Lower lobe of right lung (tissue), 2 donors: ENCODE measurements around the gene YDJC. TPM values are rescaled to one million over a fixed set of nuclear protein-coding genes. Genes with fewer than 3 reads are reported as not detected.
"Not testable (repeated sequence)": the region's sequence is repeated elsewhere in the genome, so short reads cannot be mapped to it uniquely, and the experiment has no call there.

Experiments
- ATAC-seq, 2 donors: fragments of 200-7000 bp; cut with Tn5 transposase; one replicate each; pipeline ENCODE4 v1.9.1; 2020 to 2022; ENCODE audit warnings: mild to moderate bottlenecking in 2 of 2, moderate library complexity in 2 of 2
- DNase-seq: peaks from one replicate; pipeline ENCODE4 v3.0.0-alpha.2; 2020
- H3K27ac ChIP-seq: fragments of 200-600 bp; one replicate; pipeline ENCODE4 v1.8.0; 2022
- H3K27me3 ChIP-seq: fragments of 200-600 bp; one replicate; pipeline ENCODE4 v1.8.0; 2022; ENCODE audit warnings: low read depth
- H3K36me3 ChIP-seq: fragments of 200-600 bp; one replicate; pipeline ENCODE4 v1.8.0; 2022; ENCODE audit warnings: mild to moderate bottlenecking
- H3K4me1 ChIP-seq: fragments of 200-600 bp; one replicate; pipeline ENCODE4 v1.8.0; 2022
- H3K4me3 ChIP-seq: fragments of 200-600 bp; one replicate; pipeline ENCODE4 v1.8.0; 2022; ENCODE audit warnings: mild to moderate bottlenecking
- H3K9me3 ChIP-seq: fragments of 200-600 bp; one replicate; pipeline ENCODE4 v1.8.0; 2022
- intact Hi-C: fragments of 100-400 bp; cut with DNase I; formaldehyde crosslinking; loops from one replicate; pipeline ENCODE4 v1.11.0; 2022
- total RNA-seq: library from RNA; stranded (reverse); fragmentation: NEBNext Ultra II Directional; extraction: Animal tissue kit (Norgen Biotek cat#: 25700); gene quantifications from one replicate; pipeline ENCODE4 v1.2.1, GENCODE V29; 2021
- TF ChIP-seq, protein P1 (sequence below): fragments of 200-600 bp; IDR thresholded peaks from one replicate; pipeline ENCODE4 v1.8.0; 2022; ENCODE audit warnings: antibody characterized with exemption, mild to moderate bottlenecking
- donor health status: DM: no; HTN: yes; CAD: no; lungs with severe emphysema.

The YDJC gene
- total RNA-seq, 1 donor from 2014 or later, result 13.1 TPM

DNA sequence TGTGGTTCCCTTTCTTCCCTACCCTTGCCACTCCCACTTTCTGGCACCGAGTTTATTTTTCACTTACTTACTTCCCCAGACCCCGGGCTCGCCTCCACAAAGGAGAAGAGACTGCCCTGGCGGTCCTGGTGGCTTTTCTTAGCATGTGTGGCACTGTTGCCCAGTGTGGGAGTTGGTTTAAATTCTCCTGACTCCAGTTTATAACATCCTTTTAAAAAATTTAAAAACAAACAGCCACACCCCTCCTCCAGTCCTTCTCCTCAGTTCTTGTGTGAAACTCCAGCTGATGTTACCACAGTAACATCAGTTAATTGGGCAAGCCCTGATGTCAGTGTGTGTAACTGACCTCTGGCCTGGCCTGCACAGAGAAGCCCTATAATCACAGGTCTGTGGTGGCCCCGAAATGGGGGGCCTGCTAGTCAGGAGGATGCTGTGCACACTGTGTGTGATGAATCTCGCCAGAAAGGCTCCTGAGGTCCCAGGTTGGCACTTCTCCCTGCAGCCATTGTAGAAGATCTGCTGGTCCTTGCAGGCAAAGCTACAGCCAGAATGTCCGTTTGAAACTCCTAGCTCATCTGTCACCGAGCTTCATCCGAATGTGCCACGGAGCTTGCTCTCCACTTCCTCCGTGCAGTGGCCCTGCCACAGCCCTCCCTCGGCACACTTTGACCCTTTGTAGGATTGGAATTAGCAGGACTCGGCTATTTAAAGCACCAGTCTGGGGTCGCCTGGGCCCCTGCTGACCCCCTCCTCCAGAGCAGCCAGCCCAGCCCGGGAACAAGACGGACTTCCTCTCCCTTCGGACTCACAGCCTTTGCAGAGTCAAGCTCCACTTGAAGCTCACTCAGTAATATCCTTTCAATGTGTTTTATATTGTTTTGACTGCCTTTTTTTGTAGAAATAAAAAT is 7.6 kb downstream of the YDJC start:
- intact Hi-C loops, result no loop called here
- Histone ChIP-seq H3K4me1 (peaks cover 35% of the 10 kb centered on the region), H3K27ac (no peak overlapping the region)

DNA sequence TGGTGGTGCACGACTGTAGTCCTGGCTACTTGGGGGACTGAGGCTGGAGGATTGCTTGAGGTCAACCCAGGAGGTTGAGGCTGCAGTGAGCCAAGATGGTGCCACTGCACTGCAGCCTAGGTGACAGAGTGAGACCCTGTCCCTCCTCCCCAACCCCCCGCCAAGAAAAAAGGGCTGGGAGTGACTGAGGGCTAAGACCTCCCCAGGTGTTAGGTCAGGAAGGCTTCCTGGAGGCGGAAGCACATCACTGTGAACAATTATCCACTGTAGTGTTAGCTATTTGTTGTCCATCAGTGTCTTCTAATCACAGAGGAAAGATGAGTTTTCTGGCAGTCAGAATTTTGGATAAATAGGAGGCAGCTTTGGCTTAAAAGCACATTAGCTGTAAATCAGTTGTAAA is 8.8 kb downstream of the YDJC start:
- ATAC-seq (no peak), DNase-seq (no peak)
- Histone ChIP-seq H3K27ac (no peak overlapping the region), H3K4me1 (peaks cover 35% of the 10 kb centered on the region), H3K27me3 (no peaks in the 10 kb centered on the region), H3K4me3 (no peak overlapping the region), H3K36me3 (peaks cover 45% of the 10 kb centered on the region), H3K9me3 (no peaks in the 10 kb centered on the region)
- intact Hi-C loops, result no loop called here
- TF ChIP-seq, protein P1, sequence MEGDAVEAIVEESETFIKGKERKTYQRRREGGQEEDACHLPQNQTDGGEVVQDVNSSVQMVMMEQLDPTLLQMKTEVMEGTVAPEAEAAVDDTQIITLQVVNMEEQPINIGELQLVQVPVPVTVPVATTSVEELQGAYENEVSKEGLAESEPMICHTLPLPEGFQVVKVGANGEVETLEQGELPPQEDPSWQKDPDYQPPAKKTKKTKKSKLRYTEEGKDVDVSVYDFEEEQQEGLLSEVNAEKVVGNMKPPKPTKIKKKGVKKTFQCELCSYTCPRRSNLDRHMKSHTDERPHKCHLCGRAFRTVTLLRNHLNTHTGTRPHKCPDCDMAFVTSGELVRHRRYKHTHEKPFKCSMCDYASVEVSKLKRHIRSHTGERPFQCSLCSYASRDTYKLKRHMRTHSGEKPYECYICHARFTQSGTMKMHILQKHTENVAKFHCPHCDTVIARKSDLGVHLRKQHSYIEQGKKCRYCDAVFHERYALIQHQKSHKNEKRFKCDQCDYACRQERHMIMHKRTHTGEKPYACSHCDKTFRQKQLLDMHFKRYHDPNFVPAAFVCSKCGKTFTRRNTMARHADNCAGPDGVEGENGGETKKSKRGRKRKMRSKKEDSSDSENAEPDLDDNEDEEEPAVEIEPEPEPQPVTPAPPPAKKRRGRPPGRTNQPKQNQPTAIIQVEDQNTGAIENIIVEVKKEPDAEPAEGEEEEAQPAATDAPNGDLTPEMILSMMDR, result no peak

More for the DNA sequence above, 7.6 kb downstream of the YDJC start:
- H3K36me3 ChIP-seq, result peaks cover 44% of the 10 kb centered on the region
- ATAC-seq, result peak; percentile 59 to 61
- peak; percentile 67 for DNase-seq
- no peaks in the 10 kb centered on the region for H3K9me3 ChIP-seq
- H3K27me3 ChIP-seq, result no peaks in the 10 kb centered on the region
- TF ChIP-seq, protein P1, result no peak
- H3K4me3 ChIP-seq, result no peak overlapping the region

DNA sequence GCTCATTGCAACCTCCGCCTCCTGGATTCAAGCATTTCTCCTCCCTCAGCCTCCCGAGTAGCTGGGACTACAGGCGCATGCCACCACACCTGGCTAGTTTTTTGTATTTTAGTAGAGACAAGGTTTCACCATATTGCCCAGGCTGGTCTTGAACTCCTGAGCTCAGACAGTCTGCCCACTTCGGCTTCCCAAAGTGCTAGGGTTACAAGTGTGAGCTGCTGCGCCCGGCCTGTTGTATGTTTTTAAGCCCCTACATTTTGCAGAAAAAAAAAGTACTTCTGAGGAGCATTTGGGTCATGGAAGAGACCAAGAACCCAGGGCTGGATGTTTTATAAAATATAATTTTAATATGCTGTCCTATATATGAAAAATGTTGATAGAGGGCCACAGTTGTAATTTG is 12.5 kb downstream of the YDJC start:
- peaks cover 65% of the 10 kb centered on the region for H3K36me3 ChIP-seq
- H3K9me3 ChIP-seq, H3K4me3 ChIP-seq, ATAC-seq, DNase-seq, H3K27me3 ChIP-seq, H3K27ac ChIP-seq, intact Hi-C loops, H3K4me1 ChIP-seq: not testable (repeated sequence)

DNA sequence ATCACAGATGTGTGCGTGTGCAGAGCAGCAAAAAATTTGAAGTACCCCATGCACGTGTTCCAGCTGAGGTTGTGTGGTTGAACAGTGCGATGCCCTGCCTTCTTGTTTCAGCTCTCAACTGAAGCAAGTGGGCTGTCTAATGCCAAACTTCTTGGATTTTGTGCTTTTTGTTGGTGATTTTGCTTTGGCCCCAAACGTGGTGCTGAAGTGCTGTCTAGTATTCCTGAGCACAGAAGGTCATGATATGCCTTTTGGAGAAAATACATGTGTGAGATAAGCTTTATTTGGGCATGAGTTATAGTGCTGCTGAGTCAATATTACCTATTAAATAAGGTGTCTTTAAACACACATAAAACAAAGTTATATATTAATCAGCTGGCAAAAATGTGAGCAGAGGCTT is 14.1 kb downstream of the YDJC start:
- DNase-seq (no peak), ATAC-seq (no peak)
- H3K27ac ChIP-seq, result no peak overlapping the region
- no peaks in the 10 kb centered on the region for H3K9me3 ChIP-seq
- peaks cover 74% of the 10 kb centered on the region for H3K36me3 ChIP-seq
- no peak overlapping the region for H3K4me3 ChIP-seq
- no peaks in the 10 kb centered on the region for H3K4me1 ChIP-seq
- TF ChIP-seq, protein P1, result no peak
- intact Hi-C loops, result no loop called here
- H3K27me3 ChIP-seq, result no peaks in the 10 kb centered on the region

DNA sequence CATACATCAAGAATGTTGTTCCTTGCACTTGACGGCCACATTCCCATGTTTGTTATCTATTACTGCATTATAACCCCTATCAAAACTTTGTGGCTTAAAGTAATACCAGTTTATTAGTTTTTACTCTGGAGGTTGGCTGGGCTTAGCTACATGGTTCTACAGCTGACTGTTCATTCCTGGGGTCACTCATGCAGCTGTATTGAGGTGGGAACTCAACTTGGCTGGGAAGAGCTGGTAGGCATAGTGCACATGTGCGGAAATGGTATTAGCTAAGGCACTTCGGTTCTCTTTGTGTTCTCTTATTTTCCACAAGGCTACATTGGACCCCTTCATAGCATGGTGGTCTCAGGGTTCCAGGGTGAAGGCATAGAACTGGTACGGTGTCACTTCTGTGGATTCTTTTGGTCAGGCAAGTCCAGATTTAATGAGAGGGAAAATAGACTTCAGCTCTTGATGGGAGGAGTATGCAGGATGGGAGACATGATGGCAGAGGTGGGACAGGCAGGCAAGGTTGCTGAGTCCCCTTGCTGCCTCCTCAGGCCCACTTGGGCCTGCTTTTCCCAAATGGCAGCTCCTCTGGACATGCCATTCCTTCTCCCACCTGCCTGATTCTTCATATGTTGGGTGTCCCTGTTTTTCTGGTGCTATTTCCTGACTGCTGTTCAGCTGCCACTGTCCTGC is 16.1 kb downstream of the YDJC start:
- H3K36me3 ChIP-seq, result peaks cover 66% of the 10 kb centered on the region
- H3K4me1 ChIP-seq, result no peaks in the 10 kb centered on the region
- ATAC-seq, result no peak
- TF ChIP-seq, protein P1, result no peak
- H3K4me3 ChIP-seq, result no peak overlapping the region
- DNase-seq, result no peak
- no peaks in the 10 kb centered on the region for H3K9me3 ChIP-seq
- intact Hi-C loops, result no loop called here
- H3K27me3 ChIP-seq, result no peaks in the 10 kb centered on the region
- H3K27ac ChIP-seq, result no peak overlapping the region

DNA sequence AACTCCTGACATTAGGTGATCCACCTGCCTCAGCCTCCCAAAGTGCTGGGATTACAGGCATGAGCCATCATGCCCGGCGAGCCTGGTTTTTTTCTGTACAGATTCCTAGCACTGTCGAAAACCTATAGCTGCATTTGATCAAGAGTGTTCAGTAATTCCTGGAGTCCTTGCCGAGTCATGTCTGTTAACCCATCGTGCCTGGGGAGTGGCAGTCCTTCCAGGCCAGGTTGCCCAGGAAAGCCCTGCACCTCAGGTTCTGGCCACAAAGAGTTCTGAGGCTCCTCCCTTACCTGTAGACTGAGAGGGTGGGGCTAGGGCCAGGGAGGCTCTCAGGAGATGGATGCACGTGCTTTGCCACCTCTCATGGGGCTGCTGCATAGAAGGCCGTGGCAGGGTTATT is 17.0 kb downstream of the YDJC start:
- H3K27me3 ChIP-seq, result no peaks in the 10 kb centered on the region
- DNase-seq, result no peak
- H3K36me3 ChIP-seq, result peaks cover 57% of the 10 kb centered on the region
- intact Hi-C loops, result no loop called here
- H3K27ac ChIP-seq, result no peak overlapping the region
- ATAC-seq, result no peak
- H3K4me3 ChIP-seq, result no peak overlapping the region
- H3K4me1 ChIP-seq, result no peaks in the 10 kb centered on the region
- TF ChIP-seq, protein P1, result no peak
- no peaks in the 10 kb centered on the region for H3K9me3 ChIP-seq
